NCI-H2227 treated with DMSO at 0.1 percent for 48 hours (cell line): Measurements from ENCODE around the gene CCNL2.

ENCODE experiments used
- DNase-seq: peaks from one replicate; lab custom pipeline; 2025; lab: John Stamatoyannopoulos, UW

Gene CCNL2

GRCh38 chr1:1341549-1342021 lies 57.5 kb downstream of the CCNL2 start:
- no peak for DNase-seq

- no peak for DNase-seq
These were observed 58.2 kb downstream of the CCNL2 start for GRCh38 chr1:1340791-1341548.

- no peak for DNase-seq
These were observed 59.0 kb downstream of the CCNL2 start for GRCh38 chr1:1340185-1340584.

GRCh38 chr1:1338278-1338677 lies 60.9 kb downstream of the CCNL2 start:
- DNase-seq = no peak

- DNase-seq = no peak
These were observed 61.4 kb downstream of the CCNL2 start for GRCh38 chr1:1337793-1338147.

- no peak for DNase-seq
These were observed 62.0 kb downstream of the CCNL2 start for GRCh38 chr1:1336931-1337792.

- DNase-seq = no peak
These were observed 62.7 kb downstream of the CCNL2 start for GRCh38 chr1:1336446-1336845.

- no peak for DNase-seq
These were observed 63.3 kb downstream of the CCNL2 start for GRCh38 chr1:1335792-1336248.
